ENCODE measurements around the gene TMEM140.
"Not testable (repeated sequence)": the region's sequence is repeated elsewhere in the genome, so short reads cannot be mapped to it uniquely, and the experiment has no call there.

The TMEM140 gene

DNA sequence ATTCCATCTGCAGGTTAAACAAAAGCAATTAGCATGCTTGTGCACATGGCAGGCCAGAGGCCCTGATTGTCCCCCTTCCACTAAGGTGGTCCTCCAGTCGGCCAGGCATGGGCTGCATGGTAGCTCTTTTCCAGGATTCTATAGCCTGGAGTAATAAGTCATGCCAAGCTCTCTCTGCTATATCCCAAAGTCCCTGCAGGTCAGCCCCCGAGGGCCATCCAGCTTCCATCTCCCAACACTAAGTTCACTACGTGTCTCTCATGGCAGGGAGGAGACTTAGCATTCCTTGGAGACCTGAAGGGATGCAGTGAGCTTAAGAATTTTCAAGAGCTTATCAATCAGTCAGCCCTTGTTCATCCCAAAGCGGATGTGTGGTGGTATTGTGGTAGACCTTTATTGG, 26.0 kb downstream of the TMEM140 start:
- H2AK5ac ChIP-seq (ENCODE audit: low read depth, low read length); H3K79me1 ChIP-seq (ENCODE audit: low read depth, low read length); H3K4ac ChIP-seq (ENCODE audit: low read length); H3K18ac ChIP-seq (ENCODE audit: low read length); H2BK15ac ChIP-seq (ENCODE audit: low read length); H3K27ac ChIP-seq (replicated peaks; ENCODE audit: low read length); H3K36me3 ChIP-seq (replicated peaks in 1 of 2; ENCODE audit: control insufficient read depth in 2 of 2, insufficient read depth in 2 of 2, low read length in 2 of 2); DNase-seq (ENCODE audit: low spot score); H3K27me3 ChIP-seq (ENCODE audit: control insufficient read depth in 3 of 3, insufficient read depth in 3 of 3, low read depth in 1 of 3, low read length in 3 of 3); H3K4me3 ChIP-seq (ENCODE audit: low read length in 2 of 2); H3K9ac ChIP-seq (ENCODE audit: low read depth, low read length, poor library complexity); H3K23ac ChIP-seq (ENCODE audit: low read depth, low read length, poor library complexity); H2BK120ac ChIP-seq (ENCODE audit: low read depth, low read length); H2BK5ac ChIP-seq (ENCODE audit: low read length); H4K91ac ChIP-seq (ENCODE audit: low read depth, low read length, poor library complexity); H4K8ac ChIP-seq (ENCODE audit: low read depth, low read length); H3K4me2 ChIP-seq (ENCODE audit: insufficient read depth, low read length, poor library complexity, severe bottlenecking); H2AFZ ChIP-seq (ENCODE audit: low read length); H3K9me3 ChIP-seq (replicated peaks in 1 of 2; ENCODE audit: control insufficient read depth in 2 of 2, insufficient read depth in 1 of 2, low read depth in 1 of 2, low read length in 2 of 2); H2BK12ac ChIP-seq (ENCODE audit: low read length); H3K14ac ChIP-seq (ENCODE audit: low read length): not testable (repeated sequence)
- WGBS, 2 donors (ENCODE audit: extremely low coverage in 2 of 2, insufficient read length in 2 of 2, insufficient replicate concordance in 1 of 2): no CpG with 5 or more reads among the region's 4 CpGs
- H3K4me1 ChIP-seq (ENCODE audit: control insufficient read depth in 2 of 2, insufficient read depth in 1 of 2, low read depth in 1 of 2, low read length in 2 of 2): peaks cover 13 to 14% of the 10 kb centered on the region in 2 donors

DNA sequence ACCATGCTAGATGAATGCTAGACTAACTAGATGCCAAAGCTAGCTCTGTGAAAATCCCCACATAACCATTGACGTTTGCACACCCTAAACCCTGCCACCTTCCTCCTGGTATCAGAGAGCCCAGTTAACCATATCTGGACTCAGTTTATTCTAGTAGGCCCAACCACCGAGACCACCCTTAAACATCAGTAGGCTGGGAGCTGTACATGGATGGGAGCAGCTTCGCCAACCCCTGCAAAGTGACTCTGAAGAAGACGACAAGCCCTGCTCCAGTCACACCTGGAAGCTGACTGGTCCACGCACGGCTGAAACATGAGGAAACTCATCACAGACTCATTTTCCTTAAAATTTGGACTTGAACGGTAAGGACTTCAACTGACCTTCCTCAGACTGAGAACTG, 27.1 kb downstream of the TMEM140 start:
- Histone ChIP-seq H3K36me3 (replicated peaks in 1 of 2; ENCODE audit: control insufficient read depth in 2 of 2, insufficient read depth in 2 of 2, low read length in 2 of 2) (no peaks in the 10 kb centered on the region), H2AFZ (ENCODE audit: low read length) (no peak overlapping the region), H3K14ac (ENCODE audit: low read length) (no peak overlapping the region), H2BK120ac (ENCODE audit: low read depth, low read length) (no peak overlapping the region), H3K4me2 (ENCODE audit: insufficient read depth, low read length, poor library complexity, severe bottlenecking) (no peak overlapping the region), H3K27ac (replicated peaks; ENCODE audit: low read length) (no peak overlapping the region), H3K23ac (ENCODE audit: low read depth, low read length, poor library complexity) (no peak overlapping the region), H3K4ac (ENCODE audit: low read length) (no peak overlapping the region), H3K27me3 (ENCODE audit: control insufficient read depth in 3 of 3, insufficient read depth in 3 of 3, low read depth in 1 of 3, low read length in 3 of 3) (no peaks in the 10 kb centered on the region), H3K4me1 (ENCODE audit: control insufficient read depth in 2 of 2, insufficient read depth in 1 of 2, low read depth in 1 of 2, low read length in 2 of 2) (peaks cover 11% of the 10 kb centered on the region in 2 donors), H2AK5ac (ENCODE audit: low read depth, low read length) (no peak overlapping the region), H3K79me1 (ENCODE audit: low read depth, low read length) (no peaks in the 10 kb centered on the region), H3K18ac (ENCODE audit: low read length) (no peak overlapping the region), H4K91ac (ENCODE audit: low read depth, low read length, poor library complexity) (no peak overlapping the region), H3K9me3 (replicated peaks in 1 of 2; ENCODE audit: control insufficient read depth in 2 of 2, insufficient read depth in 1 of 2, low read depth in 1 of 2, low read length in 2 of 2) (no peaks in the 10 kb centered on the region), H3K4me3 (ENCODE audit: low read length in 2 of 2) (no peak overlapping the region), H4K8ac (ENCODE audit: low read depth, low read length) (no peak overlapping the region), H2BK5ac (ENCODE audit: low read length) (no peak overlapping the region), H2BK12ac (ENCODE audit: low read length) (no peak overlapping the region), H2BK15ac (ENCODE audit: low read length) (no peak overlapping the region), H3K9ac (ENCODE audit: low read depth, low read length, poor library complexity) (no peak overlapping the region)
- DNase-seq (ENCODE audit: low spot score): no peak
- no CpG with 5 or more reads among the region's 7 CpGs for WGBS, 2 donors (ENCODE audit: extremely low coverage in 2 of 2, insufficient read length in 2 of 2, insufficient replicate concordance in 1 of 2)

DNA sequence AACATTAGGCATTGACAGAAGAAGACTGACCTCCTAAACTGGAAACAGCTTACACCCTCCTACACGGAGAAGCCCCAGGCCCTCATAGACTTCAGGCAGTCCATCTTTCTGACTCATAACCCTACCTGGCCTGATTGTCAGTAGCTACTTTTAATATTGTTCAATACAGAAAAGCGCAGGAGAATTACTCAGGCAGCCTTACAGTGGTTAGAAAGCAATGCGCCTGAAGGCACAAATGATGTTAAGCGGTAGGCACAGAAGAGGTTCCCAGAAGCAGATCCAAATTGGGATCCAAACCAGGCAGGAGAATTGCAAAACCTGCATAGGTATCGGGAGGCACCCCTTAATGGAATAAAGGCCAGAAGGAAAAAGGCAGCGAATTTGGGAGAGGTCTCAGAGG, 28.1 kb downstream of the TMEM140 start:
- Histone ChIP-seq H2AFZ (ENCODE audit: low read length) (no peak overlapping the region), H2BK120ac (ENCODE audit: low read depth, low read length) (no peak overlapping the region), H3K27ac (replicated peaks; ENCODE audit: low read length) (no peak overlapping the region), H2BK15ac (ENCODE audit: low read length) (no peak overlapping the region), H2BK12ac (ENCODE audit: low read length) (no peak overlapping the region), H3K4ac (ENCODE audit: low read length) (no peak overlapping the region), H3K23ac (ENCODE audit: low read depth, low read length, poor library complexity) (no peak overlapping the region), H3K9me3 (replicated peaks in 1 of 2; ENCODE audit: control insufficient read depth in 2 of 2, insufficient read depth in 1 of 2, low read depth in 1 of 2, low read length in 2 of 2) (peaks cover 2 to 4% of the 10 kb centered on the region in 2 donors), H3K4me3 (ENCODE audit: low read length in 2 of 2) (no peak overlapping the region), H3K4me2 (ENCODE audit: insufficient read depth, low read length, poor library complexity, severe bottlenecking) (no peak overlapping the region), H4K8ac (ENCODE audit: low read depth, low read length) (no peak overlapping the region), H2BK5ac (ENCODE audit: low read length) (no peak overlapping the region), H3K27me3 (ENCODE audit: control insufficient read depth in 3 of 3, insufficient read depth in 3 of 3, low read depth in 1 of 3, low read length in 3 of 3) (no peaks in the 10 kb centered on the region), H3K4me1 (ENCODE audit: control insufficient read depth in 2 of 2, insufficient read depth in 1 of 2, low read depth in 1 of 2, low read length in 2 of 2) (peaks cover 11% of the 10 kb centered on the region in 2 donors), H3K79me1 (ENCODE audit: low read depth, low read length) (no peaks in the 10 kb centered on the region), H3K14ac (ENCODE audit: low read length) (no peak overlapping the region), H2AK5ac (ENCODE audit: low read depth, low read length) (no peak overlapping the region), H4K91ac (ENCODE audit: low read depth, low read length, poor library complexity) (no peak overlapping the region), H3K18ac (ENCODE audit: low read length) (no peak overlapping the region), H3K36me3 (replicated peaks in 1 of 2; ENCODE audit: control insufficient read depth in 2 of 2, insufficient read depth in 2 of 2, low read length in 2 of 2) (no peaks in the 10 kb centered on the region), H3K9ac (ENCODE audit: low read depth, low read length, poor library complexity) (no peak overlapping the region)
- DNase-seq (ENCODE audit: low spot score): no peak
- WGBS, 2 donors (ENCODE audit: extremely low coverage in 2 of 2, insufficient read length in 2 of 2, insufficient replicate concordance in 1 of 2): no CpG with 5 or more reads among the region's 6 CpGs

DNA sequence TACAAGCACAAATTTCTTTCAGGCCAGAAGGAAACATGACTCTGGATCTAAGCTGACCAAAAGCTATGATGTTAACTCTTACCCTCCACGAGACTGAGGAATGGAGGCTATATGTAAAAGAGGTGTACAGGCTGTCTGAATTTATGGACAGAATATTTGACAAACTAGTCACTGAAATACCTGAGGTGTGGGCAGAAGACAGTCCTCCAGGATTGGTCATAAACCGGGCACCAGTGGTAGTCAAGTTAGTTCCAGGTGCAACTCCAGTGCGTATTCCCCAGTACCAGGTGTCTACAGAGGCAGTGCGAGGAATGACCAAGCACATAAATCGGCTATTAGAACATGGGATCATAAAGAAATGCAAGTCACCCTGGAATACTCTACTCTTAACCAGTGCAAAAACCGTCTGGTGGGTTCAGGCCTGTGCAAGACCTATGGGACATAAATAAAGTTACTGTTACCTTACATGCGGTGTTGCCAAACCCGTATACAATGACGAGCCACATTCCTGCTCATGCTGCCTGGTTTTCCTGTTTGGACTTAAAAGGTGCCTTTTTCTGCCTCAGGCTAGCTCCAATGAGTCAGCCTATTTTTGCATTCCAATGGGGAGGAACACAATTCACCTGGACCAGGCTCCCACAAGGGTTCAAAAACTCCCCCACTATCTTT, 29.3 kb downstream of the TMEM140 start:
- Histone ChIP-seq H2AFZ (ENCODE audit: low read length) (no peak overlapping the region), H3K9me3 (replicated peaks in 1 of 2; ENCODE audit: control insufficient read depth in 2 of 2, insufficient read depth in 1 of 2, low read depth in 1 of 2, low read length in 2 of 2) (peaks cover 10 to 14% of the 10 kb centered on the region in 2 donors), H3K4ac (ENCODE audit: low read length) (no peak overlapping the region), H2BK15ac (ENCODE audit: low read length) (no peak overlapping the region), H2BK12ac (ENCODE audit: low read length) (no peak overlapping the region), H3K4me3 (ENCODE audit: low read length in 2 of 2) (no peak overlapping the region), H3K18ac (ENCODE audit: low read length) (no peak overlapping the region), H3K4me1 (ENCODE audit: control insufficient read depth in 2 of 2, insufficient read depth in 1 of 2, low read depth in 1 of 2, low read length in 2 of 2) (peaks cover 3 to 11% of the 10 kb centered on the region in 2 donors), H2BK5ac (ENCODE audit: low read length) (no peak overlapping the region), H3K27ac (replicated peaks; ENCODE audit: low read length) (no peak overlapping the region), H4K91ac (ENCODE audit: low read depth, low read length, poor library complexity) (no peak overlapping the region), H4K8ac (ENCODE audit: low read depth, low read length) (no peak overlapping the region), H3K23ac (ENCODE audit: low read depth, low read length, poor library complexity) (no peak overlapping the region), H3K14ac (ENCODE audit: low read length) (no peak overlapping the region), H3K9ac (ENCODE audit: low read depth, low read length, poor library complexity) (no peak overlapping the region), H3K36me3 (replicated peaks in 1 of 2; ENCODE audit: control insufficient read depth in 2 of 2, insufficient read depth in 2 of 2, low read length in 2 of 2) (no peaks in the 10 kb centered on the region), H2BK120ac (ENCODE audit: low read depth, low read length) (no peak overlapping the region), H3K79me1 (ENCODE audit: low read depth, low read length) (no peaks in the 10 kb centered on the region), H3K4me2 (ENCODE audit: insufficient read depth, low read length, poor library complexity, severe bottlenecking) (no peak overlapping the region), H3K27me3 (ENCODE audit: control insufficient read depth in 3 of 3, insufficient read depth in 3 of 3, low read depth in 1 of 3, low read length in 3 of 3) (no peaks in the 10 kb centered on the region), H2AK5ac (ENCODE audit: low read depth, low read length) (no peak overlapping the region)
- WGBS, 2 donors (ENCODE audit: extremely low coverage in 2 of 2, insufficient read length in 2 of 2, insufficient replicate concordance in 1 of 2): no CpG with 5 or more reads among the region's 9 CpGs
- DNase-seq (ENCODE audit: low spot score): no peak
